VCaP (cell line): ENCODE data around the gene CIB2.

Experiments
- H3K27ac ChIP-seq: fragments of 450-650 bp; 2 replicates; pipeline ENCODE4 v1.5.1; 2017
- CTCF ChIP-seq: fragments of 450-650 bp; conservative IDR thresholded peaks from 2 replicates; pipeline ENCODE4 v1.5.1; 2017; ENCODE audit warnings: mild to moderate bottlenecking, moderate library complexity

CIB2 gene

GRCh38 chr15:78087951-78088772 lies 43.1 kb downstream of the CIB2 start:
- no peak overlapping the region for H3K27ac ChIP-seq
- TF ChIP-seq CTCF: no peak

GRCh38 chr15:78085928-78086327 lies 45.3 kb downstream of the CIB2 start:
- TF ChIP-seq CTCF: no peak
- H3K27ac ChIP-seq: no peak overlapping the region

- no peak overlapping the region; the same call in 1 of the 2 replicates for H3K27ac ChIP-seq
- no peak for TF ChIP-seq CTCF
Measured at GRCh38 chr15:78084449-78084750, 46.8 kb downstream of the CIB2 start.

- H3K27ac ChIP-seq: no peak overlapping the region; the same call in 1 of the 2 replicates
- TF ChIP-seq CTCF: no peak
Measured at GRCh38 chr15:78083687-78084448, 47.4 kb downstream of the CIB2 start.

GRCh38 chr15:78083186-78083585 lies 48.1 kb downstream of the CIB2 start:
- no peak overlapping the region; the same call in 1 of the 2 replicates for H3K27ac ChIP-seq
- TF ChIP-seq CTCF: no peak

- H3K27ac ChIP-seq: no peak overlapping the region; the same call in 1 of the 2 replicates
- TF ChIP-seq CTCF: no peak
Measured at GRCh38 chr15:78082743-78083110, 48.5 kb downstream of the CIB2 start.

- H3K27ac ChIP-seq: no peak overlapping the region; the same call in 1 of the 2 replicates
- TF ChIP-seq CTCF: no peak
Measured at GRCh38 chr15:78082106-78082742, 49.0 kb downstream of the CIB2 start.
